H9 (cell line): ENCODE results near the gene ZMYM2. TPM values are rescaled to one million over a fixed set of nuclear protein-coding genes. Genes with fewer than 3 reads are reported as not detected.

Experiments used
- DNase-seq: peaks from one replicate; pipeline ENCODE4 v3.0.0-alpha.2; 2017
- H2AFZ ChIP-seq: one replicate; pipeline ENCODE4 v1.6.1; 2013; ENCODE audit warnings: mild to moderate bottlenecking, low read length, control low read depth, moderate library complexity
- H2AK5ac ChIP-seq: 2 replicates; pipeline ENCODE4 v1.6.1; 2013; ENCODE audit warnings: low read length, control low read depth, mixed read lengths; ENCODE audit not compliant: insufficient read length
- H2BK120ac ChIP-seq: one replicate; pipeline ENCODE4 v1.6.1; 2013; ENCODE audit warnings: low read depth, mild to moderate bottlenecking, low read length, control low read depth, inconsistent platforms; ENCODE audit not compliant: poor library complexity, severe bottlenecking
- H2BK12ac ChIP-seq: 2 replicates; pipeline ENCODE4 v1.6.1; 2013; ENCODE audit warnings: low read length, control low read depth, mixed read lengths, low read depth; ENCODE audit not compliant: insufficient read length
- H2BK15ac ChIP-seq: 2 replicates; pipeline ENCODE4 v1.6.1; 2013; ENCODE audit warnings: low read depth, low read length, control low read depth
- H2BK20ac ChIP-seq: one replicate; pipeline ENCODE4 v1.6.1; 2013; ENCODE audit warnings: low read depth, mild to moderate bottlenecking, low read length, control low read depth, inconsistent platforms; ENCODE audit not compliant: poor library complexity, severe bottlenecking
- H2BK5ac ChIP-seq: 2 replicates; pipeline ENCODE4 v1.6.1; 2013; ENCODE audit warnings: low read length, control low read depth, mixed read lengths; ENCODE audit not compliant: insufficient read length
- H3K14ac ChIP-seq: 2 replicates; pipeline ENCODE4 v1.6.1; 2013; ENCODE audit warnings: low read length, control low read depth; ENCODE audit not compliant: insufficient read depth
- H3K18ac ChIP-seq: 2 replicates; pipeline ENCODE4 v1.6.1; 2013; ENCODE audit warnings: low read depth, mild to moderate bottlenecking, mixed read lengths, low read length, control low read depth; ENCODE audit not compliant: insufficient read length
- H3K23ac ChIP-seq: 2 replicates; pipeline ENCODE4 v1.6.1; 2013; ENCODE audit warnings: low read length, control low read depth, mixed read lengths, low read depth; ENCODE audit not compliant: insufficient read length
- H3K23me2 ChIP-seq: 2 replicates; pipeline ENCODE4 v1.6.1; 2013; ENCODE audit warnings: low read depth, mild to moderate bottlenecking, mixed read lengths, low read length, control low read depth; ENCODE audit not compliant: insufficient read length, poor library complexity, severe bottlenecking
- H3K27ac ChIP-seq: 2 replicates; pipeline ENCODE4 v1.5.1; 2013; ENCODE audit warnings: low read length, control low read depth, mixed read lengths, low read depth; ENCODE audit not compliant: insufficient read length
- H3K27me3 ChIP-seq: 2 replicates; pipeline ENCODE4 v1.6.1; 2013; ENCODE audit warnings: low read length, control low read depth, inconsistent platforms; ENCODE audit not compliant: insufficient read depth
- H3K4ac ChIP-seq: 2 replicates; pipeline ENCODE4 v1.6.1; 2013; ENCODE audit warnings: low read depth, mild to moderate bottlenecking, control low read depth, inconsistent platforms, low read length, moderate library complexity
- H3K4me1 ChIP-seq: 2 replicates; pipeline ENCODE4 v1.6.1; 2013; ENCODE audit warnings: low read length, control low read depth, inconsistent platforms; ENCODE audit not compliant: insufficient read depth
- H3K4me2 ChIP-seq: 2 replicates; pipeline ENCODE4 v1.6.1; 2013; ENCODE audit warnings: low read length, control low read depth, mixed read lengths; ENCODE audit not compliant: insufficient read length, insufficient read depth
- H3K56ac ChIP-seq: 2 replicates; pipeline ENCODE4 v1.6.1; 2013; ENCODE audit warnings: low read depth, mild to moderate bottlenecking, mixed read lengths, low read length, control low read depth; ENCODE audit not compliant: insufficient read length
- H3K79me1 ChIP-seq: 2 replicates; pipeline ENCODE4 v1.6.1; 2013; ENCODE audit warnings: low read depth, mild to moderate bottlenecking, moderate library complexity, low read length, control low read depth, inconsistent platforms; ENCODE audit not compliant: insufficient read depth, poor library complexity, severe bottlenecking
- H3K79me2 ChIP-seq: 2 replicates; pipeline ENCODE4 v1.6.1; 2013; ENCODE audit warnings: low read length, control low read depth, inconsistent platforms; ENCODE audit not compliant: insufficient read depth
- H3K9ac ChIP-seq: 2 replicates; pipeline ENCODE4 v1.6.1; 2013; ENCODE audit warnings: low read length, control low read depth, mixed read lengths; ENCODE audit not compliant: insufficient read length; ENCODE audit errors: extremely low read depth
- H3K9me3 ChIP-seq: one replicate; pipeline ENCODE4 v1.6.1; 2013; ENCODE audit warnings: low read depth, low read length, inconsistent platforms; ENCODE audit not compliant: control insufficient read depth
- H3T11ph ChIP-seq: one replicate; pipeline ENCODE4 v1.6.1; 2013; ENCODE audit warnings: mild to moderate bottlenecking, low read length, control low read depth, inconsistent platforms
- H4K20me1 ChIP-seq: one replicate; pipeline ENCODE4 v1.6.1; 2013; ENCODE audit not compliant: control insufficient read depth, insufficient read length, insufficient read depth
- H4K5ac ChIP-seq: 2 replicates; pipeline ENCODE4 v1.6.1; 2013; ENCODE audit warnings: low read depth, mild to moderate bottlenecking, mixed read lengths, low read length, control low read depth; ENCODE audit not compliant: insufficient read length
- H4K8ac ChIP-seq: replicated peaks from 2 replicates; pipeline ENCODE4 v1.6.1; 2013; ENCODE audit warnings: low read length, control low read depth, mixed read lengths, low read depth; ENCODE audit not compliant: insufficient read length
- H4K91ac ChIP-seq: 2 replicates; pipeline ENCODE4 v1.6.1; 2013; ENCODE audit warnings: low read depth, mild to moderate bottlenecking, moderate library complexity, mixed read lengths, low read length, control low read depth; ENCODE audit not compliant: insufficient read length
- H3K27ac Mint-ChIP-seq, 3 experiments: 2 replicates in 2 of 3; 3 replicates in 1 of 3; pipeline ENCODE4 v1.8.0; 2020 to 2021; ENCODE audit warnings: mixed read lengths in 3 of 3, mild to moderate bottlenecking in 1 of 3, moderate library complexity in 1 of 3
- H3K27me3 Mint-ChIP-seq: 2 replicates; pipeline ENCODE4 v1.8.0; 2021; ENCODE audit warnings: low read depth, mild to moderate bottlenecking, moderate library complexity, mixed read lengths
- H3K36me3 Mint-ChIP-seq, 3 experiments: 2 replicates in 2 of 3; 3 replicates in 1 of 3; pipeline ENCODE4 v1.8.0; 2020 to 2021; ENCODE audit warnings: low read depth in 3 of 3, mixed read lengths in 3 of 3; ENCODE audit not compliant: insufficient read depth in 1 of 3
- H3K4me1 Mint-ChIP-seq, 2 experiments: 2 replicates each; pipeline ENCODE4 v1.8.0; 2020; ENCODE audit warnings: mixed read lengths in 2 of 2
- H3K4me3 Mint-ChIP-seq, 2 experiments: 2 replicates in 1 of 2; 3 replicates in 1 of 2; pipeline ENCODE4 v1.8.0; 2020 to 2021; ENCODE audit warnings: mild to moderate bottlenecking in 2 of 2, mixed read lengths in 2 of 2, moderate library complexity in 1 of 2
- H3K9me3 Mint-ChIP-seq, 2 experiments: 2 replicates in 1 of 2; 3 replicates in 1 of 2; pipeline ENCODE4 v1.8.0; 2020; ENCODE audit warnings: mild to moderate bottlenecking in 2 of 2, mixed read lengths in 2 of 2, moderate library complexity in 1 of 2
- CTCF ChIP-seq: fragments of 200-600 bp; sonication (generic); conservative IDR thresholded peaks from 3 replicates; pipeline ENCODE4 v1.8.0; 2021; ENCODE audit warnings: antibody characterized with exemption, mild to moderate bottlenecking
- WGBS: extraction: QIAGEN DNeasy Blood & Tissue Kit; methylation state at CpG from one replicate; pipeline ENCODE4 v1.1.7; 2013; ENCODE audit warnings: missing lambda C conversion rate, low lambda C conversion rate, mixed read lengths; ENCODE audit not compliant: insufficient read length; ENCODE audit errors: extremely low coverage; 5-methylcytosine and 5-hydroxymethylcytosine counted together
- total RNA-seq: library from RNA; stranded (reverse); gene quantifications from 2 replicates; pipeline ENCODE4 v1.2.1, GENCODE V29; 2021

Gene ZMYM2
- total RNA-seq, 1 experiment from 2014 or later, result 173 TPM

- no peaks in the 10 kb centered on the region for H3K9me3 Mint-ChIP-seq
- H2AFZ ChIP-seq, result no peak overlapping the region
- no peak for DNase-seq
These were observed 176.2 kb downstream of the ZMYM2 start for GRCh38 chr13:20134732-20135131.

More at GRCh38 chr13:20134732-20135131, 176.2 kb downstream of the ZMYM2 start:
- Histone ChIP-seq H3K56ac (no peak overlapping the region), H3K4ac (no peak overlapping the region), H3K9me3 (no peaks in the 10 kb centered on the region), H2BK5ac (no peak overlapping the region), H3K27ac (no peak overlapping the region), H3K4me2 (no peak overlapping the region), H4K5ac (no peak overlapping the region), H2AK5ac (no peak overlapping the region), H4K91ac (no peak overlapping the region), H3T11ph (no peak overlapping the region), H3K23ac (no peak overlapping the region), H2BK20ac (no peak overlapping the region), H3K27me3 (peaks cover 1% of the 10 kb centered on the region; the same call in 1 of the 2 replicates), H3K18ac (no peak overlapping the region), H3K79me1 (no peaks in the 10 kb centered on the region), H4K20me1 (no peaks in the 10 kb centered on the region), H2BK120ac (no peak overlapping the region), H3K4me1 (no peaks in the 10 kb centered on the region), H2BK12ac (no peak overlapping the region), H3K79me2 (no peaks in the 10 kb centered on the region), H2BK15ac (no peak overlapping the region), H3K23me2 (no peaks in the 10 kb centered on the region), H4K8ac (no peak overlapping the region), H3K9ac (no peak overlapping the region), H3K14ac (no peak overlapping the region)
- Mint-ChIP-seq H3K27ac (no peak overlapping the region), H3K27me3 (peaks cover 38% of the 10 kb centered on the region), H3K36me3 (no peaks in the 10 kb centered on the region), H3K4me1 (peaks cover 0 to 4% of the 10 kb centered on the region in 2 experiments; a peak in 1 of 4 replicates), H3K4me3 (no peak overlapping the region)
- no peak for TF ChIP-seq CTCF
- WGBS, result no CpG with 5 or more reads among the region's 8 CpGs
